Transverse colon (tissue), 3 donors: Measurements from ENCODE around the gene IFITM10.

Experiments used
- EP300 ChIP-seq: sonication (generic); formaldehyde crosslinking; IDR thresholded peaks from one replicate; pipeline ENCODE4 v1.6.1; 2017; ENCODE audit warnings: antibody characterized with exemption, low read depth
- POLR2A ChIP-seq: fragments of 450-650 bp; IDR thresholded peaks from one replicate; pipeline ENCODE4 v1.6.1; 2016; ENCODE audit warnings: antibody characterized with exemption, mild to moderate bottlenecking, moderate library complexity
- TF ChIP-seq, protein P1 (sequence below), 5 experiments: fragments of 200-600 bp in 3 of 5; fragments of 450-650 bp in 2 of 5; sonication (generic) in 3 of 5; IDR thresholded peaks; 1 replicate in 2 of 5; 2 replicates in 3 of 5; pipeline ENCODE4 v1.5.1; 2016 to 2017; ENCODE audit warnings: antibody characterized with exemption in 5 of 5, inconsistent platforms in 3 of 5, mild to moderate bottlenecking in 2 of 5, moderate library complexity in 1 of 5

DNA sequence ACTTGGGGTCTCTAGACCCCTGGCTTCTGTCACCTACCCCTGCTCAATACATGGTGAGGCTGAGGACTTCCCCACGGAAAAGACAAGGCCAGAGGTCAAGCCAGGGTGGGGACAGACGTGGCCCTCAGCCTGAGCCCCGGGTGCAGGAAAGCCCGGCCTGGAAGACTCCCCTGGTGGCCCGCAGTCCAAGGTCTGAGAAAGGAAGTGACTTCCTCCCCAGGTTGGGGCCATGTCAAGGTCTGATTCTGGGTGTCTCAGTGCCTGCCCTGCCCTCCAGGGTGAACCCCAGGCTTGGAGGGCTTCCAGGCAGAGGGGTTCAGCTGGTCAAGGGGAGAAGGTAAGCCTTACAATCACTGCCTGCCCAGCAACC lies 9.4 kb upstream of the IFITM10 start:
- no peak for TF ChIP-seq POLR2A
- TF ChIP-seq EP300, result no peak
- TF ChIP-seq, protein P1, sequence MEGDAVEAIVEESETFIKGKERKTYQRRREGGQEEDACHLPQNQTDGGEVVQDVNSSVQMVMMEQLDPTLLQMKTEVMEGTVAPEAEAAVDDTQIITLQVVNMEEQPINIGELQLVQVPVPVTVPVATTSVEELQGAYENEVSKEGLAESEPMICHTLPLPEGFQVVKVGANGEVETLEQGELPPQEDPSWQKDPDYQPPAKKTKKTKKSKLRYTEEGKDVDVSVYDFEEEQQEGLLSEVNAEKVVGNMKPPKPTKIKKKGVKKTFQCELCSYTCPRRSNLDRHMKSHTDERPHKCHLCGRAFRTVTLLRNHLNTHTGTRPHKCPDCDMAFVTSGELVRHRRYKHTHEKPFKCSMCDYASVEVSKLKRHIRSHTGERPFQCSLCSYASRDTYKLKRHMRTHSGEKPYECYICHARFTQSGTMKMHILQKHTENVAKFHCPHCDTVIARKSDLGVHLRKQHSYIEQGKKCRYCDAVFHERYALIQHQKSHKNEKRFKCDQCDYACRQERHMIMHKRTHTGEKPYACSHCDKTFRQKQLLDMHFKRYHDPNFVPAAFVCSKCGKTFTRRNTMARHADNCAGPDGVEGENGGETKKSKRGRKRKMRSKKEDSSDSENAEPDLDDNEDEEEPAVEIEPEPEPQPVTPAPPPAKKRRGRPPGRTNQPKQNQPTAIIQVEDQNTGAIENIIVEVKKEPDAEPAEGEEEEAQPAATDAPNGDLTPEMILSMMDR (IDR thresholded peaks at IDR 0.05), result no peak
